NCI-H1417 (cell line): Measurements from ENCODE around the gene WWTR1.

Experiments used
- DNase-seq, 3 experiments: peaks; one replicate each; lab custom pipeline; 2025; lab: John Stamatoyannopoulos, UW

The WWTR1 gene

DNA sequence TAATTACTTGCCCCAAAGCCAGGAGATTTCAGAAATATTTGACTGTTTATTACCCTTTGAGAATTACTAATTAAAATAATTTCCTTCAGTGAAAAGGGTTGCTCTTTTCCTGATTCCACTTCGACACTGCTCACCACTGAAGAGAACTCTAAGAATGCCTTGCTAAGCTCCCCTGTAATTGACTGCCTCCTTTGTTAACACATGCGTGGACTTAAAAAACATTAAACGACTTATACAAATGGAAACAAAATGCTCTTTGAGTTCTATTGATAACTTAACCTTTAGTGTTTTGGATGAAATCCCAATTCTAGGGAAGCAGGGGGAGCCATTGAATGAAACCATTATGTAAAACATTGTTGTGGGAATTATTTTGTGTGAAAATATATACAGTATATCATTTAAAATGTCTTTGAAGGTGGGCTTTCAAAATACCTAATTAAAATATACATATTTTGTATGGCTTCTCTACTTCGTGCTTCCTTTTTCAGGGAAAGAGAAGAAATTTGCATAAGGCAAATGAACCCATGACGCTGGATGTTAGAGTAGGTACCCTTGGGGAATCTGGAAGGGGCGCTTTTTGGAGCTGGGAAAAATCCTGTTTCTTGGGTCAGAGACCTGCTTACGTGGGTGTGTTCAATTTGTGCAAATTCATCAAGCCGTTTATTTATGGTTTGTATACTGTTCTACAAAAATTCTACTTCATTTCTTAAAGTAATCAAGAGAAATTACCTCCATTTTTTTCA lies 64.2 kb downstream of the WWTR1 start:
- peak in 1 of 3 experiments; percentile 16 for DNase-seq

DNA sequence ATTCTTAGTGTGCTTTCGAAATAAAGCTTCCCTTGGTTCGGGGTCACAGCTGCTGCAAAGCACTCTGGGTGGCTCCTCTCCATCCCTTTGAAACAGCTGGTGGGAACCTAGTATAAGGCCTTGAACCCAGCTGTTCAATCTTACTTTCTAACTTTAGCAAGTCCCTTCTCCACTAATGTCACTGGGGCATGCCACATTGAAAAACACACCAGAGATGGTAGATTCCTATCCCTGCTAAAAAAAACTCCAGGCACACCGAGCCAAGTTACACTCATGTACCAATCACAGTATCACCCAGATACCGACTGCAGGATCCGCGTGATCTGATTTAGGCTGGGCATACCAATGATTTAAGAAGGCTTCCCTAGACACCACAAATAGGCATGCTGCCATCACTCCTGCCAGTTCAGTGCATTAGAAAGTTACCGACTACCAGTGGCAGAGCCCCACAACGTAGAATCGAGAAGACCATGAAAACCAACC lies 65.0 kb downstream of the WWTR1 start:
- DNase-seq: no peak

DNA sequence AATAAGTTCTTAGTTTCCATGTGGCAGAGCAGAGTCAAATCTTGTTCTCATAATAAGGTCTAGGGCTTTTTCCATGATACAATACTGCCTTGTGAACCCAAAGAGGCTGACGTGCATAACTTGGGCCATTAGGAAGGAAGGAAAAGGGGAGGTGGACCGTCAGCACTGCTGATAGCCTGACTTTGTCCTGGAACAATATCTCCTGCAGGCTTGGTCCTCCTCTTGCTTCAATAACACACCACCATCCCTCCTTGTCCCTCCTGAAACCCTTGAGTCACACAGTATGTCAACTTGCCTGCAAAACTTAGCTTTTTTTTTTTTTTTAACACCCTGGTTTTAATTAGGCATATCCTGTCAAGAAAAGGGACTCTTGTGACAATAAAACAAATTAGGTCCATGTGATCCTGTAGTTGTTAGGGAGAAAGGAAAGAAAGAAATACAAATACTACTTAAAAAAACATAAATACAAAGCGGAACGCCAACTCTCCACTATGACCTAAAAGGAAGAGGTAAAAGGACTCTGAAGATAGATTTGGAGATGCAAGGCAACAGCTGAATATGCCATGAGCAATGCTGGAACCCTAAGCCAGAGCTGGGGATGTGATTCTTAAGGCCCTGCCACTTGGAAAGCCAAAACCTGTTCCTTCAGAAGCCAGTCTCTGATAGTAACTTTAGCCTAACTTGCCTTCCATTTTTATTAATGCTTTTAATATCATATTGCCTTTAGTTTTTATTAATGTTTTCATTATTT lies 67.0 kb downstream of the WWTR1 start:
- no peak for DNase-seq

DNA sequence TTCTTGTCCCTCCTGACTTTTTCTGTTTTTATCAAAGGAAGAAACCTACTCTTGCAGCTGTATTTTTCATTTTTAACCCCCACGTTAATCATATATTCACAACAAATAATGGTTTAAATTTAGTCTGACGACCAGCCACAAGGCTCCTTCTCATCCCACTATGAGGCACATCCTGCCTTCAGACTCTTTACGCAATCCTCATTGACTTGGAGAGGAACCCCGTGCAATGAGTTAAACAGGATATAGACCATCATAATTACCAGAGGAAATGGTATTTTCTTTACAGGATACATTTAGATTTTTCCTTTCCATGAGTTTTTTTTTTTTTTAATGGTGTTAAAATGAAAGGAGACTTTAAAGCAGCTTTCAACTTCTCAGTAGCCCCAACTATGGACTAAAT lies 68.5 kb downstream of the WWTR1 start:
- DNase-seq: no peak

DNA sequence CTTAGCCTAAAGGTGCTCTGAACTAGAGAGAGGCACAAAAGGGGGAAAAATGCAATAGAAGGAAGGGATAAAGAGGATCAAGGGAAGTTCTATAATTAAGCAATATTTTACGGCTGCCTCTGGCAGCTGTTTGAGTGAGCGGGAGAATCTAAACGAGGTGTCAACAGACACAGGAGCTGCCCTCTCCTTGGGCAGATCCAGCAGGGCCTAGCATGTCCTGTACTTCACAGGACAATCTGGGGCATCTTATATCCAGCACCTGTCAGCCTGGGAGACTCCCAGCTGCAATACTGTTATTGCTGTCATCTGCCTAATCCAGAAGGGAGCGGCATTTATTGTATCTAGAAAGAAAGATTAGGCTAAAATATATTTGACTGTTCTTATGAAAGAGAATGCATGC lies 68.9 kb downstream of the WWTR1 start:
- peak in 1 of 3 experiments; percentile 47 for DNase-seq

DNA sequence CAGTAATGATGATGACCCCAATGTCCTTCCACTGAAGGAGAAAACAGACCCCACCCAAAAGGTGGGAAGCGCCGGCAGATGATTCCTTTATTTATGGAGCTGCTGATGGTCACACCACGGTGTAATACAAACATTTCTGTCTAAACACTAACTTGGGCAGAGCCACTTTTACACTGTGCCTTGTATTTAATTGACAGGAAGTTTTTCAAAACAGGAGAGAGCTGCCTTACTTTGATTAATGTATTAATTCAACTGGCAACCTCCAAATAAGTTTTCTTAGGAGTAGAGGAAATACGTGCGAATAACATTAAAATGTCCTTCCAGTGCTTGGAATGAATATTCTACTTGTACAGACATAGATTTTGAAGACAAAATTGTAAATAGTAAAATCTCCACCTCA lies 70.4 kb downstream of the WWTR1 start:
- DNase-seq: no peak

DNA sequence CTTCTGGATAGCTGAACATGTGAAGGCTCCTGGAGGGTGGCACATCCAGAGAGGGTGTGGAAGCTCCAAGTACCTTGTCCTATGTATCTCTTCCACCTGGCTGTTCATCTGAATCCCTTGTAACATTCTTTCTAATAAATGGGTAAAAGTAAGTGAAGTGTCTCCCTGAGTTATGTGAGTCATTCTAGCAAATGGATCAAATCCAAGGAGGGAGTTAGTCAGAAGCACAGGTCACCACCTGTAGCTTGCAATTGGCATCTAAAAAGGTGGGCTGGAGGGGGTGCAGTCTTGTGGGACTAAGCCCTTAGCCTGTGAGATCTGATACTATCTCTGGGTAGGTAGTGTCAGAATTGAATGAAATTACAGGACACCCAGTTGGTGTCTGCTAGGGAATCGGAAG lies 71.0 kb downstream of the WWTR1 start:
- DNase-seq: no peak

DNA sequence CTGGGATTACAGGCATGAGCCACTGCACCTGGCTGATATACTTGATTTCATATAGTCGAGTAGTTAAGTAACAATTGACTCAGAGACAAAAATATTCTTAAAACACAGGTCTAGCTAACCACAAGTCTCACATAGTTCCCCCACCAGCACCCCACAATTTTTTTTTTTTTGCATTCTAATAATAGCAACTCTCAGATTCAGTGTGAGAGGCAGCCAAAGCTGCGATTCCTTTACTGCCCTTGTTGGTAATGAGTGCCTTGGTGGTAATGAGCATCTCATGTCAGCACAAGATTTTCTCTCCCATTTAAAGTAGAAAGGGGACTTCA lies 72.5 kb downstream of the WWTR1 start:
- no peak for DNase-seq

DNA sequence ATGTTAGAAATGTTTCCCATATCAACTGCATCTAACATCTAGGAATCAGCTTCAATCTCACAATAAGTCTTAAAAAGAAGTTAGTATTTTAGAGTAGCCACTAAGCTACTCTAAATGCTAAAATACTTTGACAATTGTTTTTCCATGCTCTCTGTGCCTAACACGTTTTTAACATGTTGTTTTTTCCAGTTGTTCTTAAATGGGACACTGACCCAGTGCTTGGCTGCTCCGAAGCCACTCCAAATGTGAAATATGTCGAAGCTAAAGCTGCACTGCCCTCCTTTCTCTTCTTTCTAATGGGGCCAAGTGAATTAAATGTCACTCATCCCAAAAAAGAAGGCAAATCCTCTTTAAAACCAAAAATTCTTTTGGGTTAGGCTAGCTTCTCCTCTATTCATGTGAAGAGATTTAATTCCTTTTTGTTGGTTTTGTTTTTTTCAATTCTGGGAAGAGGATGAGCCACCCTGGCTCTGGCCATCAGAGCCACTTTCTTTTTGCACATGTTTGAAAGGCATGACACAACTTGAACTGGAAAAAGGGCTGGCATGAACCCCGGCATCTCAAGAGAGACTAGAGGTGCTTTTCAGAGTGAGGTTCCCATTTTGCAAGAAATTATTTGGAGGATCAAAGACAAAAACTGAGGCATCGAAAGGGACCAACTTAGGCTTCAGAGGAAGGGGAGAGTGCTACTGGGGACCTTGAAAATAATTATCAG lies 73.7 kb downstream of the WWTR1 start:
- no peak for DNase-seq

DNA sequence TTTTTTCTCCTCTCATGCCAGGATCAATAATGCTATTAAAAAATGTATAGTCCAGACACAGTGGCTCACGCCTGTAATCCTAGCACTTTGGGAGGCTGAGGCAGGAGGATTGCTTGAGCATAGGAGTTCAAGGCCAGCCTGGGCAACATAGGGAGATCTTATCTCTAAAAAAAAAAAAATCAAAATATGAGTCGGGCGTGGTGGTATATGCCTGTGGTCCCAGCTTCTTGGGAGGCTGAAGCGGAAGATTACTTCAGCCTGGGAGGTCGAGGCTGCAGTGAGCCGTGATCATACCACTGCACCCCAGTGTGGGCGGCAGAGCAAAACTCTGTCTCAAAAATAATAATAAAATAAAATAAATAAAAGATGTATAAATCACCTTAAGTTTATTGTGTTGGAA lies 75.4 kb downstream of the WWTR1 start:
- no peak for DNase-seq

DNA sequence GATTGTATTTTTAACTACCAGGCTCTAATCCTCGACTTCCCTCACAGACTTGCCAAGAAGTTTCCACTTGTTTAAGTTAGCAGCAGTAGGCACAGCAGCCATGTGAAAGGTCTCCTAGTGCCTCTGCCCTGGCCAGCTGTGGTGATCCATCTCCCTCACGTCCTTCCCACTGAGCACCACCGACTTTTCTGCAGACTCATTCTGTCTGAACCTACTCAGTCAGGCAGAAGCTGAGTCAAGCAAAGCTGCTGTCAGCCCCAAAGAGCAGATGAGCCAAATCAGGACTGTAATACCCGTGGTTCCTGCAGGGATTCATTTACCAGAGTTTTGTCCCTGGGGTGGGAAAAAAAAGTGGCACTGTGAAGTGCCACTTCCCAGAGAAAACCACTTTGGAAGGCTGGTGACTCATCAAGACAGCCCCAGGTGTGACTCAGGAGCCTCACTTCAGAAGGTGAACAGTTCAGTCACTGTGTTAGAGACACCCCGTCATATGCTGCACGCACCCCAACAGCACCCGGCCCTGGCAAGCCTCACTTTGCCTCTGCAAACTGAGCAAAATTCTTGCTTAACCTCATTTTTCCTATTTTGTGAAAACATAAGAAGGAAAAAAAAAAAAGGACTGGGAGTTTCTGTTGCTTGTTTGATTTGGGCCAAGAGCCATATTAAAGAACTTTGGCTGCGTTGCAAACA lies 76.0 kb downstream of the WWTR1 start:
- DNase-seq: peak in 1 of 3 experiments; percentile 24

DNA sequence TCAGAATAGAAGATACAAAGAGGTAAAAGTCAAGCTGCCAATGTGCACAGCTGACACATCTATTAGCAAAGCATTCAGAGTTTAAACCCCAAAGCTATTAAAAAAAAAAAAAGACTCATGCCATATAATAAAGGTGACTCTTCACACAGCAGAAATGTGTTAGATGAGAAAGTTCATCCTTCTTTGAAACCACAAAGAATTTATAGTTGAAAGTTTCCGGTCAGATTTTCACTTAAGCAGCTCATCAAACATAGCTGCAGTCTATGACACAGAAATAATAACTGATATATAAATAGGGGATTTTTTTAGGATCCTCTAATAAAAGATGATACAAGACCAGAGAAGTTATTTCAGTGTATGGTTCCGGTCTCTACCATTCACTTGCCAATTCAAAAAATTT lies 76.6 kb downstream of the WWTR1 start:
- no peak for DNase-seq

DNA sequence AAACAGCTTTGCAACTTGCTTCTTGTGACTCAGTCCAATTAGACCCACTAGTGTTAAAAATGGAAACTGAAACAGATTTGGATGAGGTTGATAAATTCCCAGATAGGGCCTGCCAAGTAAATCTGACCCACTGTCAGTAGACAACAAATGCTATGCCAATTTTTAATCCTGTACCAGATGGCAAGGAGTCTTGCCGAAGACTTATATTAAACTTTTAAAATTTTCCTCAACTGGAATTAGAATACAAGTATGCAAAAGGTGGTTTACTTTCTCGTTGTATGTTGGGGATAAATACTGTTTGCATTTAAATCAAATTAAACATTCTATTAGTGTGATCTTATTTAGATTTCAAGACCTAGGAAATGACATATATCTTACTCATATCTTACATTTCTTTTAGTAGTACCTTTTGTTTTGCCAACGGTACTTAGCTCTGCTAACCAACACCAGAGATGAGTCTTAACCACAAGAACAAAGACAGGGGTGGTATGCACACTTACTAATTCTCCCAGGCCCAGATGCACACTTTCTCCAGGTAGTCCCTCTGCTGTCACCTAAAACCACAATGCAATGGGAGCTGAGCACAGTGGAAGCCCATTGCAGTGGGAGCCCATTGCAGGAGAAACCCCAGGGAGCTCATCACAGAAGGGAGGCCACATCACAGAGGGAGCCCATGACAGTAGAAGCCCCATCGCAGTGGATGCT lies 77.8 kb downstream of the WWTR1 start:
- DNase-seq: no peak

DNA sequence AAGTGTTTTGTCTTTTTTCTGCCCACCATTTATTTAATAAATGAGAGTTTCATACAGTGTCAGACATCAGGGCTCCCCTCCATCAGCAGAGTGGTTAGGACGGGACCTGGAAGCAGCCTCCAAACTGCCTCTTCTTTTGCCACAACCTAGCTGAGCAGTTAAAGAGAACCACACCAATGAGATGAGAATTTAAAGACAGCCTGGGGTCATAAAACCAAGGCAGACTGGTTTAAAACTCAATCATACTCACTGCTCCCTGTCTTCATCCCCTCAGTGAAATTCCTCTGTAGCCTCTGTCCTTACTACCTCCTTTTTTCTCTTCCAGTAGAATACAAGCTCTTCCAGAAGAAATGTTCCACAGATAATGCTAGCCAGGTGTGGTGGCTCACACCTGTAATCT lies 78.7 kb downstream of the WWTR1 start:
- DNase-seq: no peak

DNA sequence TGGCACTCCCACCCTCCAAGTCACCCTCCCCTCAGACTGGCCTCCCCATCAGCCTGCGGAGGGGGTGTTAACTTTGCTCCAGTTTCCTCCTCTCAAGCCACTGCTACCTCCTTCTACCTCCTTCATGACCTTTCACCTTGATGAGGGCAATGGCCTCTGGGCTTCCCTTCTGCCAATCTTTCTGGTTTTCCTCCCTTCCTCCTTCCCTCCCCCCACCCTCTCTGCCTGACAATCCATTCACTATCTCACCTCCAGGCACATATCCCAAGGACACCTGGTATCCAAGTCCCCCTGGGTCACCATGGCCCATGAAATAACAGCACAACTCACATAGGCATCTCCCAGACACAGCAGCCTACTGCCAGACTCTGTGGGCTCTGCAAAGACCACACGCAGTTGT lies 80.0 kb downstream of the WWTR1 start:
- DNase-seq: no peak

DNA sequence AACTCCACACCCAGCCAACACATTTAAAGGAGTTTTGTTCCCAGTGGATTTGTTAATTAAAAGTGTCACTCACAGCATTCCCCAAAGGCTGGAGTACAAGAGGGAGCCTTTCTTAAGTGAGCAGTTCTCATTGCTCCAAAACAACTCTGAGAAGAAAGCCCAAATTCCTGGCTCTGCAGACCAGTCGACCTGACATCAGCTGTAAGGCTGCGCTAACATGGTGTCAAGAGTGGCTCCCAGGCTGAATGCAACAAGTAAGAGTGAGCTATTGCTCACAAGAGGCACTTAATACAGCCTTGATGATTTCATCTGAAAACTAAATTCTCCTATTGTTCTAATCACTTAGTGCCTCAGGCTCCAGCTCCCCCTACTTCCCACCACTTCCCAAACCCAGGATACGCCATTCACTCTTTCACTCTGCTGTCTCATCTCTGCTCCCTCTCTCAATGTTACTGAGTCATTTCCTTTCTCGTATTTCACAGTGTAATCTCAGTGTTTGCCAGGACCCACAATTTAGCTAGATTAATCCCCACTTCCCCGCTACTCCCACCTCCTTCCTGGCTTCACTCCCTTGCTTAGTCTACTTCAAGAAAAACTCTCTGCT lies 81.8 kb downstream of the WWTR1 start:
- peak in 1 of 3 experiments; percentile 22 for DNase-seq

DNA sequence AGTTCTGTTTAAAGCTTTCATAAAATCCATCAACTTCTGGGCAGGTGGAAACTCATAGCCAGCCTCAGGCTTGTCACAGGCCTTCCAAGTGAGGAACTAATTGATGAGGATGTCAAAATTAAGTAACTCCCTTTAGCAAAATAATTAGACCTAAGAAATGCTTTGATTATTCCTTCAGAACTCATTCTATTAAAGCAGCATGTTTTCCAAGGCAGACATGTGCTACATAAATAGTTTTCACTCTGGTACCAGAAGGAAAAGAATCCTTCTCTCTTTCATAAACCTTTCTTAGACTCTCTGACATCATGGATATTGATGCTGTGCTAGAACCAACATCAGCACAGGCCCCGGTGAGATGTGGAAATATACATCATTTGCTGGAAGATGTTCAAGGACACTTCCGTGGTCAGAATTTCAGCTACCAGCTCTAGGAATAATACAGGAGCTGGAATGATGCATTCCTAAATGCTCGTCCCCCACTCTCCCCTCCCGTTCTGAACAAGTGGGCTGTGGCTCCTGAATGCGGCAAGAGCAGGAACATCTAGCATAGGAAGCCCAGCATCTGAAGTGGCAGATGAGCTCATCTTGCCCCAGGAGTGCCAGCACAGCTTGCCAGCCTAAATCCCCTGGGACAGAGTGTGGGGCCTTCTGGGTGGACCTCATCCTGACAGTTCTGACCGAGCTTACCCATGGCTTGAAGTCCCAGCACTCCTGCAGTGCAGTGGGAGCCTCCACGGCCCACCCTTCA lies 82.4 kb downstream of the WWTR1 start:
- no peak for DNase-seq

DNA sequence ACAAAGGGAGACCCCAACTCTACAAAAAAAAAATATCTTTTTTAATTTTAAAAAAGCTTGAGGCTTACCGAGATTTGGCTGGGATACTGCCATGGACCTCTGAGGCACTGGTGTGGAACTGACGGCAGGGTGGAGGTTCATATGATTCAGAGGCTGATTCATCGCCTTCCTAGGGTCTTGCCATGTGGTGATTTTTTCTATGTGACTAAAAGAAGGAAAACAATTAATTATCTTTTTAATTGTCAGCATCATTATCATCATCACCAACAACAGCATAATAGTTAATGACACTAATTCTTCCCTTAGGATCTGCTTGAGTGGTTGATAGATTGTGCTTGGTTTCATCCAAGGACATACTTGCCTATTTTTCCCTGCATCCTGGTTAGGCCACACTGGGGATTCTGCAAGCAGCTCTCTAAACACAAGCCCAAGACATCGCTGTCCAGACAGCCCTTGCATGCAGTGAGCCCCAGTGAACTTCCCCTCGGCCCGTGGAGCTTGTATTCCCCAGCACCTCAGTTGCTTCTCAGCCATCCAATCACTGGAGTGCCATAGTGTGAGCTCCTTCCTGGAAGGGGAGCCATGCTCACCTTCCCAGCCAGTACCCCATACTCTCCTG lies 84.9 kb downstream of the WWTR1 start:
- DNase-seq: no peak

DNA sequence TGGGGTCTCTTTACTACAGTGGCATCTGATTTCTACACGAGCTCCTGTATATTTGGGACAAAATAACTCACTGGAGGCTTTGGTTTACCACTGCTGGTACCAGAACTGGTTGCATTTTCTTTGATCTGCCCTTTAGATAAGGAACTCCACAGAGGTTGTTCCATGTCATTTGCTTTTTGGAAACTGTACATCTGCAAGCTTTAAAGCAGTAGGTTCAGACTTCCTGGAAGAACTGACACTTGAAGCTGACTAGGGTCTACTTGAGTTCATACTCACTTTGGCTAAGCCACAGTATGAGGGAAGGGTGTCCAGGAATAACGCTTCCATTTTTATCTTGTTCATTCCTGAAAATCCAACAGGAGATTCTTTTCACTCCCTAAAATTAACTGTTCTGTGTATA lies 86.4 kb downstream of the WWTR1 start:
- DNase-seq: no peak

DNA sequence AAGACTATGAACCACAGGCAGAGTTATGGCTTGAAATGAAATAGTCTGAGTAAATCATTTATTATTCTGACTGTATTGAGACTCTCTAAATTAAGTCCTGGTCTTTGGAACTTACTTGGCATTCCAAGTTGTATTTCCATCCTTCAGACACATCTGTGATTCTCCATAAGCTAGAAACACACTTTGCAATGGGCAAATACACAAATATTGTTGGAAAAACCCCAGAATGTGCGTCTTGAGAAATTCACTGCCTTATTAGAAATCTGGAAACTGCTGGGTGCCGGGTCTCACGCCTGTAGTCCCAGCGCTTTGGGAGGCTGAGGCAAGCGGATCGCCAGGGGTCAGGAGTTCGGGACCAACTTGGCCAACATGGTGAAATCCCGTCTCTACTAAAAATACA lies 87.8 kb downstream of the WWTR1 start:
- no peak for DNase-seq
